ENCODE results near the gene TIAM1.

Gene TIAM1

GRCh38 chr21:31151156-31152045 lies 192.7 kb downstream of the TIAM1 start:
- H3K4me3 ChIP-seq (ENCODE audit: low read depth in 1 of 2, low read length in 2 of 2): no peak overlapping the region
- TF ChIP-seq CTCF (IDR thresholded peaks at IDR 0.05; ENCODE audit: borderline replicate concordance, extremely low read depth, low read length, poor library complexity, severe bottlenecking): no peak
- TF ChIP-seq EZH2 (IDR thresholded peaks at IDR 0.05; ENCODE audit: borderline replicate concordance, low read depth, low read length, severe bottlenecking): no peak
- H2AFZ ChIP-seq (ENCODE audit: low read depth, low read length): no peak overlapping the region
- peaks cover 4% of the 10 kb centered on the region for H3K36me3 ChIP-seq (ENCODE audit: insufficient read depth, low read length)
- DNase-seq (no peak), ATAC-seq (ENCODE audit: insufficient read depth, low read depth) (no peak)
- H3K9ac ChIP-seq (ENCODE audit: low read depth, low read length): no peak overlapping the region
- no peak overlapping the region for H3K27ac ChIP-seq (ENCODE audit: low read length)
- H3K27me3 ChIP-seq (ENCODE audit: insufficient read depth, low read length, poor library complexity): no peaks in the 10 kb centered on the region
- no peak overlapping the region for H3K4me2 ChIP-seq (ENCODE audit: insufficient read depth, low read length)
- H3K79me2 ChIP-seq (ENCODE audit: insufficient read depth, low read length): no peaks in the 10 kb centered on the region
- H3K9me3 ChIP-seq (ENCODE audit: insufficient read depth, low read length, severe bottlenecking): no peaks in the 10 kb centered on the region
- no peaks in the 10 kb centered on the region for H4K20me1 ChIP-seq (ENCODE audit: insufficient read depth, low read length)
- peaks cover 4% of the 10 kb centered on the region for H3K4me1 ChIP-seq (ENCODE audit: insufficient read depth, low read length)

- ATAC-seq (ENCODE audit: insufficient read depth, low read depth) (no peak), DNase-seq (no peak)
- peaks cover 8% of the 10 kb centered on the region; the same call in 1 of the 2 replicates for H4K20me1 ChIP-seq (ENCODE audit: insufficient read depth, low read length)
- H3K27me3 ChIP-seq (ENCODE audit: insufficient read depth, low read length, poor library complexity): no peaks in the 10 kb centered on the region
- peaks cover 4% of the 10 kb centered on the region for H3K4me1 ChIP-seq (ENCODE audit: insufficient read depth, low read length)
- no peak overlapping the region for H2AFZ ChIP-seq (ENCODE audit: low read depth, low read length)
- no peak for TF ChIP-seq CTCF (IDR thresholded peaks at IDR 0.05; ENCODE audit: borderline replicate concordance, extremely low read depth, low read length, poor library complexity, severe bottlenecking)
- no peak for TF ChIP-seq EZH2 (IDR thresholded peaks at IDR 0.05; ENCODE audit: borderline replicate concordance, low read depth, low read length, severe bottlenecking)
- H3K27ac ChIP-seq (ENCODE audit: low read length): no peak overlapping the region
- H3K9ac ChIP-seq (ENCODE audit: low read depth, low read length): no peak overlapping the region
- H3K4me2 ChIP-seq (ENCODE audit: insufficient read depth, low read length): no peak overlapping the region
- H3K4me3 ChIP-seq (ENCODE audit: low read depth in 1 of 2, low read length in 2 of 2): no peak overlapping the region
- H3K79me2 ChIP-seq (ENCODE audit: insufficient read depth, low read length): no peaks in the 10 kb centered on the region
- no peaks in the 10 kb centered on the region for H3K9me3 ChIP-seq (ENCODE audit: insufficient read depth, low read length, severe bottlenecking)
- peaks cover 5% of the 10 kb centered on the region; the same call in 1 of the 2 replicates for H3K36me3 ChIP-seq (ENCODE audit: insufficient read depth, low read length)
Measured at GRCh38 chr21:31145274-31145673, 198.8 kb downstream of the TIAM1 start.

GRCh38 chr21:31143036-31143435 lies 201.0 kb downstream of the TIAM1 start:
- no peak for ATAC-seq (ENCODE audit: insufficient read depth, low read depth)
- no peak for TF ChIP-seq CTCF (IDR thresholded peaks at IDR 0.05; ENCODE audit: borderline replicate concordance, extremely low read depth, low read length, poor library complexity, severe bottlenecking)
- no peak for TF ChIP-seq EZH2 (IDR thresholded peaks at IDR 0.05; ENCODE audit: borderline replicate concordance, low read depth, low read length, severe bottlenecking)
- peaks cover 8% of the 10 kb centered on the region; the same call in 1 of the 2 replicates for H4K20me1 ChIP-seq (ENCODE audit: insufficient read depth, low read length)
- peaks cover 4% of the 10 kb centered on the region for H3K4me1 ChIP-seq (ENCODE audit: insufficient read depth, low read length)
- H3K27me3 ChIP-seq (ENCODE audit: insufficient read depth, low read length, poor library complexity): no peaks in the 10 kb centered on the region
- H2AFZ ChIP-seq (ENCODE audit: low read depth, low read length): no peak overlapping the region
- peaks cover 5% of the 10 kb centered on the region; the same call in 1 of the 2 replicates for H3K36me3 ChIP-seq (ENCODE audit: insufficient read depth, low read length)
- no peak overlapping the region for H3K27ac ChIP-seq (ENCODE audit: low read length)
- no peaks in the 10 kb centered on the region for H3K9me3 ChIP-seq (ENCODE audit: insufficient read depth, low read length, severe bottlenecking)
- H3K9ac ChIP-seq (ENCODE audit: low read depth, low read length): no peak overlapping the region
- no peak for DNase-seq
- H3K79me2 ChIP-seq (ENCODE audit: insufficient read depth, low read length): no peaks in the 10 kb centered on the region
- no peak overlapping the region for H3K4me2 ChIP-seq (ENCODE audit: insufficient read depth, low read length)
- no peak overlapping the region for H3K4me3 ChIP-seq (ENCODE audit: low read depth in 1 of 2, low read length in 2 of 2)

Measured in DND-41 (cell line).